HG03108 (cell line): ENCODE results near the gene PTH1R.
A peak's percentile ranks its signal among the peaks of the same experiment; 100 is the strongest.
"Not testable (repeated sequence)": the region's sequence is repeated elsewhere in the genome, so short reads cannot be mapped to it uniquely, and the experiment has no call there.

Experiments
- ATAC-seq: cut with Tn5 transposase; IDR thresholded peaks from one replicate; pipeline ENCODE4 v1.9.1; 2021; ENCODE audit warnings: moderate library complexity; ENCODE audit not compliant: unreplicated experiment

Gene PTH1R

GRCh38 chr3:46909535-46910161, 32.1 kb downstream of the PTH1R start:
- ATAC-seq, result peak; percentile 51

DNA sequence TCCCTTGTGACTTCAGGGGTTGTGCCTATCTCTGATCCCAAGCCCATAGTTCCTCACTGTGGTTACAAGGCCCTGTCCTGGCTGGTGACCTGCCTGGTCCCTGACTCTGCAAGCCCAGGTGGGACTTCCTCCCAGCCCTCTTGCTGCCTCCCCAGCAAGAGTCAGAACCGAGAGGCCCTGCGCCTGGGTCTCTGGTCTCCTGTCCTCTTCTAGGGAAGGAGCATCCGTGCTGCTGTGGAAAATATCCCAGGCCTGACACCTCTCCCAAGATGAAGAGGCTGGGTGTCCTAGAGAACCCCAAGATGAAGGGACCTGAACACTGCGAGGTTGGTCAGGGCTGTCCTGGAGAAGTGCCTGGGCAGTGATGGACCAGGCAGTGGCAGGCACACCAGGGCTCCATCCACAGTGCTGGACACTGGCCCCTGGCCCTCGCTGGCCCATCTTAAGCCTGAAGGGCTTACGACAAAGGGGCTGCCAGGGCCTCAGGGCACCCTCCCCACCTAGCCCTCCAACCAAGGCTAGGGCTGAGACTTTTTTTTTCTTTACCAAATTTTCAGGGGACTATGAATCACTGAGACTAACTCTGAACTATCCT, 32.7 kb downstream of the PTH1R start:
- no peak for ATAC-seq

DNA sequence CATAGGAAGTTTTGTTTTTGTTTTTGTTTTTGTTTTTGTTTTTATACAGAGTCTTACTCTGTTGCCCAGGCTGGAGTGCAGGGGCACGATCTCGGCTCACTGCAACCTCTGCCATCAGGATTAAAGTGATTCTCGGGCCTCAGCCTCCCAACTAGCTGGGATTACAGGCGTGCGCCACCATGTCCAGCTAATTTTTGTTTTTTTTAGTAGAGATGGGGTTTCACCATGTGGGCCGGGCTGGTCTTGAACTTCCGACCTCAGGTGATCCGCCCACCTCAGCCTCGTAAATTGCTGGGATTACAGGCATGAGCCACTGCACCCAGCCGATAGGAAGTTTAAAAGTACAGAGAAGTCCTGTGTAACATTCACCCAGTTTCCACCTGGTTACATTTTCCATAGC, 33.4 kb downstream of the PTH1R start:
- ATAC-seq, result not testable (repeated sequence)

DNA sequence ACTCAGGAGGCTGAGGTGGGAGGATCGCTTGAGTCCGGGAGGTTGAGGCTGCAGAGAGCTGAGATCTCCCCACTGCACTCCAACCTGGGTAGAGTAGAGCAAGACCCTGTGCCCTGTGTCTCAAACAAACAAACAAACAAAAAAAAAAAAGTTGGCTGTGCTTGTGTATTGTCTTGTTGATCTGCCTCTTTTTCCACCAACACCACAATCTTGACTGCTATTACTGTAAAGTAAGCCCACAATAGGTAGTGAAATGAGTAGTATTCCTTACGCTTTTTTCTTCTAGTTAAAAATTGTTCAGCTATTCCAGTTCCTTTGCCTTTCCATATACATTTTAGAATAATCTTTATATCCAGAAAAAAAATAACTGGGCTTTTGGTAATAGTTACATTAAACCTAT, 35.5 kb downstream of the PTH1R start:
- no peak for ATAC-seq

DNA sequence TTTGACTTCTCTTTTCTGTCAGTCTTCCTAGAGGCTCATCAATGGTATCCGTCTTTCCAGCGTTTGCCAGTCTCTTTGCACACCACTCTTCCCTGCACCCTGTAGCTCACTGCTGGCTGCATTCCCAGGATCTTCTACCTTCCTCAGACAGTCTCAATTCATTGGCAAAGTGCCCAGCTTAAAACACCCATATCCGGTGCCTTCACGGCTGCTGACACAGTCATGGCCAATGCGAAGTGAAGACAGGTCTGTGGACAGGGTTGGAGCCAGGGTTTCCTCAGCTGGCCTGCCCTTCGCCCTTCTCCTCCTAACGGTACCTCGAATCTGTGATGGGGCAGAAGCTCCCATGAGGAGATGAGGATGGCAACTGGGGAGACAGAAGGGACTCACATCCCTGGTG, 36.1 kb downstream of the PTH1R start:
- no peak for ATAC-seq

DNA sequence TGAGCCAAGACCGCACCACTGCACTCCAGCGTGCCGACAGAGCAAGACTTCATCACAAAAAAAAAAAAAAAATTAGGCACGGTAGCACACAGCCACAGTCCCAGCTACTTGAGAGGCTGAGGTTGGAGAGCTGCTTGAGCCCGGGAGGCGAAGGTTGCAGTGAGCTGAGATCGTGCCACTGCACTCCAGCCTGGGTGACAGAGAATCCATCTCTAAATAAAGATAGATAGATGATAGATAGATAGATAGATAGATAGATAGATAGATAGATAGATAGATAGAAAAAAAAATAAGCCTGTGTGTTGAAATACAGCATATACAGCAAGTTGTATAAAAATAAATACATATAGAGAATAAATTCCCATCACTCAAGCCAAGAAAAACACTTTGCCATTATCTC, 37.3 kb downstream of the PTH1R start:
- ATAC-seq, result no peak

- no peak for ATAC-seq
Observed at GRCh38 chr3:46915297-46915822, 37.8 kb downstream of the PTH1R start.

DNA sequence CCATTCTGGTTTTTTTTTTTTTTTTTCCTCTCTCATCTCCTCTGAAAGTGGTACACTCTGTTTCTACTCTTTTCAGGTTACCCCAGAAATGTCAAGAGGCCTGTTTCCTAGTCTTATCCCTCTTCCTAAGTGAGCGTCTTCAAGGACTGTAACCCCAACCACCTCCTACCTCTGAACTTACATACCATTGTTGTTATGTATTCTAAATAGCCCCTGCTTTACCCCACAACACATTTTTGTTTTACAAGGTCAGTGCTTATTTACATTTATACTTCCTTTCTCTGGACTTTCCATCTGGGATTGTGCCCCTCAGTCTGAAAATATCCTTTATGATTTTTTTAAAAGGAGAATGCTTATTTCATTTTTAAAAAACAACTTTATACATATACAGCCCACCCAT, 38.8 kb downstream of the PTH1R start:
- ATAC-seq, result no peak

GRCh38 chr3:46916799-46917198, 39.3 kb downstream of the PTH1R start:
- no peak for ATAC-seq

DNA sequence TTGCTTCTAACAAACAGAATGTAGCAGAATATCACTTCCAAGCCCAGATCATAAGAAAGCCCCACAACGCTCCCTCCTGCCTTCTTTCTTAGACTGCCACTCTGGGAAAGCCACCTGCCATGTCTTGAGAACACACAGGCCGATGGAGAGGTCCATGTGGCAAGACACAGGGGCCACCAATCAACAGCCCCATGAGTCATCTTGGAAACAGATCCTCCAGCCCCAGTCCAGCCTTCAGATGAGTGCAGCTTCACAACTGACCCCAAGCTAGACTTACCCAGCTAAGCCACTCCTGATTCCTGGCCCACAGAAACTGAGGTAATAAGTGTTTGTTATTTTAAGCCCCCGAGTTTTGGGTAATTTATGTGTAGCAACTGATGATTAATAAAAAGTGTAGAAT, 39.7 kb downstream of the PTH1R start:
- no peak for ATAC-seq

DNA sequence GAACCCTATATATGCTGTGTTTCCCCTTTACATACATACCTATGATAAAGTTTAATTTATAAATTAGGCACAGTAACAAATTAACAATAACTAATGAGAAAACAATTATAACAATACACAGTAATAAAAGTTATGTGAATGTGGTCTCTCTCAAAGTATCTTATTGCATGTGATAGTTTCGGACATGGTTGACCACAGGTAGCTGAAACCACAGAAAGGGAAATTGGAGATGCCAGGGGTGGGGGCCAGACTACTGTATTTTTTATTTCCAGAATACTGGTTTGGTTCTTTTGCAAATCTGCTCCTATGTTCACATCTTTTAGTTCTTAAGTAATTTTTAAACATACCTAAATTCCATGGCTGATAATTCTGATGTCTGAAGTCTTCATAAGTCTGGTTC, 40.7 kb downstream of the PTH1R start:
- no peak for ATAC-seq

DNA sequence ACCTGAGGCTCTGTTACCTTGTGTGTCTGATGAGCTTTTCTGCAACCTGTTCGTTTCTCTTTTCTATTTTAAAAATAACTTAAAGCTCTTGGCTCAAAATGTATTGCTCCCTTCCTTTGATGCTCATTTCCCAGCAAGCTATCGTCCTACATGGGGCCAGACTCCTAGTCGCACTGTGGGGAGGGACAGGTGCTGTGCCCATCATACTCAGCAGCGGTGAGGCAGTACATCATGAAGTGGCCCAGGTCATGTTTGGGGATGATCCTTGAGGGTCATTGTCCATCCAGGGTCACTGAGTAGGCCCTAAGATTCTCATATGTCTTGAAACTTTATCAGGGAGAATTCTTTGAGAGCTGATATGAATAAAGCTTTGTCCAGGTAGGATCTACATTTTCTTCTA, 41.1 kb downstream of the PTH1R start:
- no peak for ATAC-seq

DNA sequence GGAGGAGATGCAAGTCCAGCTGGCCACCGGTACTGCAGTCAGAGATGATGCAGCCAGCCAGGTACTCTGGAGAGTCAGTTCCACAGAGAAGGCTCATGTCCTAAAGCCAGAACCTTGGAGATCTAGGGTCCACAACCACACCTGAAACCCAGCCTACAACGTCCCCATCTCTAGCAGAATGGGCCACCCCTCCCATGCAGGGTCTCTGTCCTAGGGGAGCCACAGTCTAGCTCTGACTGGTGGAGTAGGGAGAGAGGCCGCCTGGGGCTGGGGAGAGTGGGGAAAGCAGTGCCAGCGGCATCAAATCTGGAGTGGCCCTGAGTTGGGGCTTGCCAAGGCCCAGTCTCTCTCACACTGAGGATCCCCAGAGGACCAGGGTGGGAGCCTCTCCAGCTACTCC, 43.5 kb downstream of the PTH1R start:
- no peak for ATAC-seq

DNA sequence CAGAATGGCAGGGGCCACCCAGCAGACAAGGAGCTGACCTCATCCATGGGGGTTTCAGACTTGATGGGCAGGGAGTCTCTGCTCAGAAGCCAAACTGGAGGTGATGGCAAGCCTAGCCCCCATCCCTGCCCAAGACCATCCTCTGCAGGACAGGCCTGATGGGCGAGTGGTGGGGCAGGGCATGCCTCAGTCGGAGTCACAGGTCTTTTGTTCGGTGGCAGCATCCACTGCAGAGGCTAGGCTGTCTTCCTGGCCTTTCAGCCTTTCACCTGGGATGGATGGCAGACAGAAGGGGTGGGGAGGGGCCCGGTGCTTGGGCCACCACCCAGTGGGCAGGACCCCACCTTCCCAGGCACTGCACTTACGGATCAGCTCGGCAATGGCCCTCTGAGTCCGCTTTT, 44.4 kb downstream of the PTH1R start:
- ATAC-seq, result no peak

DNA sequence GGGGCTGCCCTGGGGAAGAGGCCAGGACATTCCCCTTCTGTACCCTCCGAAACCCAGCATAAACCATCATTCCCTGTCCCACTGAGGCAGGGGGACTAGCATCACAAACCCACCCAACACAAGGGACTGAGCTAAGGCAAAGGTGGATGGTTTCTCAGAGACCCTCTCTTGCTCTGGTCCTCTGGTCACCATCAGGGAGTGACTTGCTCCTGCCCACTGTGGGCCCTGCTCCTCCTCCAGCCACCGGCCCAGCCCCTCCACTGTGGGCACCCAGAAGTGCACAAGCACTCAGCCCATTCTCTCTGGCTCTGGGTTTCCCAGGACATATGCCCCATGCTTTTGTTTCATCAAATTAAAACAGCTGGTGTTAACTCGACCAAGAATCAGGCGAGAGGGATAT, 44.9 kb downstream of the PTH1R start:
- ATAC-seq, result no peak

GRCh38 chr3:46922871-46923558, 45.5 kb downstream of the PTH1R start:
- ATAC-seq, result no peak

- no peak for ATAC-seq
Observed at GRCh38 chr3:46923559-46924350, 46.2 kb downstream of the PTH1R start.

DNA sequence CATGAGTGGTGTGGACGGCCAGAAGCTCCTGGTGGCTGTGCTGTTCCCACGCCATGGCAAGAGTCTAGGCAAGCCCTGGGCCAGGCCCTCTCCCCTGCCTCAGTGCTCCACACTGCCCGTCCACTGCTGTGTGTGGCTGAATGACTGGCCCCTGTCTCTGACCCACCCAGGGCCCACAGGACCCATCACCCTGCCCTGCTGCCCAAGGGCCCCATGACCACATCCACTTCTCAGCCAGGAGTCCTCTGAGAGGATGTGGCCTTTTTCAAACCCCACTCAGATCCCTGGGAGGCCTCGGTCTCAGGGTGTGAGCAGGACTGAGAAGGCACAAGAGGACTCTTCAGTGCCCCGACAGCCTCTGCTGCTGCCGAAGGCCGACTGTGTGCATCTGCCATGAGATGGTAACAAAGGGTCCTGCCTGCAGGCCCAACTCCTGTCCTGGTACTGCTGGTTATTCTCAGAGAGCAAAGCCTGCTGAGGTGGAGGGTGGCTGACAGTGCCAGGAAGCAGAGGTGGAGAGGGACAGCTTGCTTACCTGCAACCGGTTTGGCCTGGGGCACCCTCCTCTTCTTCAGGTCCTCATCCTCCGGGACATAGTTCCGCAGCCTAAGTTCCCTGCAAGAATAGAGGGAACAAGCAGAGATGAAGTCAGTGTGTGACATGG, 47.5 kb downstream of the PTH1R start:
- ATAC-seq, result no peak

GRCh38 chr3:46925585-46925934, 48.0 kb downstream of the PTH1R start:
- no peak for ATAC-seq

DNA sequence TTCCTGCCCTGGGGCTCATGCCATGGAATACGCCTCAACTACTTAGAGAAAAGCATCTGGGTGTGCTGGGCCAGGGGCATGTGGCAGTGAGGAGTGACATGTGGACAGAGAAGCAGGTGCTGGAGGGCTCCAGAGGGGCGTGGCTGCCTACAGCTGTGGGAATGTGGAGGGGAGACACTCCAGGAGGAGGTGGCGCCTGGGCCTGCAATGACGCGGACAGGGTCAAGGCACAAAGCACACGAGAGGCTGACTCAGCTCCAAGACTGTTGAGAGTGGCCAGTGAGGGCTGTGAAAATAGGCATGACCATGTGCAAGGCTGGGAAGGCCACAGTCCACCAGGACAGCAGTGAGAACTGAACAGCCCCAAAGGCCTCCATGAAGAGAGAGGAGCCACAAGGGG, 48.5 kb downstream of the PTH1R start:
- ATAC-seq, result no peak

- ATAC-seq, result no peak
Observed at GRCh38 chr3:46926447-46926846, 48.9 kb downstream of the PTH1R start.
